ENCODE measurements around the gene KATNBL1.

KATNBL1 gene

DNA sequence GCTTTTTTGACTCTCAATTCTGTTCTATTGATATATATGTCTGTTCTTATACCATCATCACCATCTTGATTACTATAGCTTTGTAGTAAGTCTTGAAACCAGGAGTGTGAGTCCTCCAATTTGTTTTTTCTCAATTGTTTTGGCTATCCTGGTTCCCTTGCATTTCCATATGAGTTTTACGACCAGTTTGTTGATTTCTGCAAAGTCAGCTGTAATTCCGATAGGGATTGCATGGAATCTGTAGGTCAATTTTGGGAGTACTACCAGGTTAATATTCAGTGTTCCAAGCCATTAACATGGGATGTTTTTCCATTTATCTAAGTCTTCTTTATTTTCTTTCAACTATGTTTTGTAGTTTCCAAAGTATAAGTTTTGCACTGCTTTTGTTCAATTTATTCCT is 81.0 kb downstream of the KATNBL1 start:
- Histone ChIP-seq H3K79me2 (ENCODE audit: insufficient read depth, low read depth) (no peaks in the 10 kb centered on the region), H4K20me1 (ENCODE audit: insufficient read depth) (no peaks in the 10 kb centered on the region), H3K27me3 (ENCODE audit: insufficient read depth, low read depth) (no peaks in the 10 kb centered on the region), H3K4me3 (IDR thresholded peaks at IDR 0.05; ENCODE audit: insufficient read depth, low read depth, low read length) (no peak overlapping the region), H3K27ac (no peak overlapping the region), H3K36me3 (ENCODE audit: insufficient read depth) (no peaks in the 10 kb centered on the region), H2AFZ (ENCODE audit: low read depth) (no peak overlapping the region), H3K9ac (no peak overlapping the region), H3K4me2 (no peak overlapping the region), H3K4me1 (ENCODE audit: low read depth, poor library complexity, severe bottlenecking) (no peaks in the 10 kb centered on the region)
- TF ChIP-seq, protein P1, sequence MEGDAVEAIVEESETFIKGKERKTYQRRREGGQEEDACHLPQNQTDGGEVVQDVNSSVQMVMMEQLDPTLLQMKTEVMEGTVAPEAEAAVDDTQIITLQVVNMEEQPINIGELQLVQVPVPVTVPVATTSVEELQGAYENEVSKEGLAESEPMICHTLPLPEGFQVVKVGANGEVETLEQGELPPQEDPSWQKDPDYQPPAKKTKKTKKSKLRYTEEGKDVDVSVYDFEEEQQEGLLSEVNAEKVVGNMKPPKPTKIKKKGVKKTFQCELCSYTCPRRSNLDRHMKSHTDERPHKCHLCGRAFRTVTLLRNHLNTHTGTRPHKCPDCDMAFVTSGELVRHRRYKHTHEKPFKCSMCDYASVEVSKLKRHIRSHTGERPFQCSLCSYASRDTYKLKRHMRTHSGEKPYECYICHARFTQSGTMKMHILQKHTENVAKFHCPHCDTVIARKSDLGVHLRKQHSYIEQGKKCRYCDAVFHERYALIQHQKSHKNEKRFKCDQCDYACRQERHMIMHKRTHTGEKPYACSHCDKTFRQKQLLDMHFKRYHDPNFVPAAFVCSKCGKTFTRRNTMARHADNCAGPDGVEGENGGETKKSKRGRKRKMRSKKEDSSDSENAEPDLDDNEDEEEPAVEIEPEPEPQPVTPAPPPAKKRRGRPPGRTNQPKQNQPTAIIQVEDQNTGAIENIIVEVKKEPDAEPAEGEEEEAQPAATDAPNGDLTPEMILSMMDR (conservative IDR thresholded peaks at IDR 0.05; ENCODE audit: low read depth, low read length), result no peak

DNA sequence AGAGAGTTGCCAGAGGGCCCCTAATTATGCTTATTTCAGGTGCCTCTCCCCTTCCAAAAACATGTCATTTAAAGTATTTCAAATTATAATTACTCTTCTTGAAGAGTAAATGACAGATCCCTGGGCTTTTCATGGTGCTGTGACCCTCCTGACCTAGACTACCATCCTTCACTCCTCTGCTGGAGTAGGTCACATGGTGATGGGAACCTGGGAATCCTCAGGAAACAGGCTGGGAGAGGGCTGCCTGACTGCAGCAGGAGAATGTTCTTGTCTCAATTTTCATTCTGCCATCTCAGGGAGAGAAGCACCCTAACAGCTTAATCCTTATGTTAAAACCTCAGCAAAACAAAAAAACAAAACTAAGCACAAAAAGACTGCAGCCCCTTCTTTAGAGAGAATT is 83.4 kb downstream of the KATNBL1 start:
- Histone ChIP-seq H3K27me3 (ENCODE audit: insufficient read depth, low read depth) (no peaks in the 10 kb centered on the region), H3K79me2 (ENCODE audit: insufficient read depth, low read depth) (no peaks in the 10 kb centered on the region), H3K4me1 (ENCODE audit: low read depth, poor library complexity, severe bottlenecking) (no peaks in the 10 kb centered on the region), H3K9ac (no peak overlapping the region), H2AFZ (ENCODE audit: low read depth) (no peak overlapping the region), H3K36me3 (ENCODE audit: insufficient read depth) (no peaks in the 10 kb centered on the region), H3K27ac (no peak overlapping the region), H3K4me3 (IDR thresholded peaks at IDR 0.05; ENCODE audit: insufficient read depth, low read depth, low read length) (no peak overlapping the region), H4K20me1 (ENCODE audit: insufficient read depth) (no peaks in the 10 kb centered on the region), H3K4me2 (no peak overlapping the region)
- TF ChIP-seq, protein P1 (conservative IDR thresholded peaks at IDR 0.05; ENCODE audit: low read depth, low read length), result no peak

DNA sequence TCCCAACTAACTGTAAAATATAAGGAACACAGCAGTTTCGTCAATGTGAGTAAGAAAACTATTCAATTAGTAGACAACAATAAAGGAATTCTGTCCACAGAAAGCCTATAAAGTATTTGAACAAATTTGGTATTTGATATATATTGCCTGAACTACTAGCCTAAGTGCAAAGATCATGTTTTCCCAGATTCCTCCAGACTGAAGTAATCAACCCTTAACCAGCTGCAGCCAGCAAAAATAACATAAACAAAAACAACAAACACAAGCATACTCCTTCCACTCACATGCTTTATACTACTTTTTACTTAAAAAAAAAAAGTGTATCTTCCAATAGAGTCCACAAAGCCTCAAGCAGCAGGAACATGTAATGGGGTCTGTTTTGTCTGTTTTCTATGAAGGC is 84.0 kb downstream of the KATNBL1 start:
- H3K27ac ChIP-seq, result no peak overlapping the region
- no peaks in the 10 kb centered on the region for H3K4me1 ChIP-seq (ENCODE audit: low read depth, poor library complexity, severe bottlenecking)
- H3K36me3 ChIP-seq (ENCODE audit: insufficient read depth), result no peaks in the 10 kb centered on the region
- no peaks in the 10 kb centered on the region for H3K79me2 ChIP-seq (ENCODE audit: insufficient read depth, low read depth)
- H3K9ac ChIP-seq, result no peak overlapping the region
- TF ChIP-seq, protein P1 (conservative IDR thresholded peaks at IDR 0.05; ENCODE audit: low read depth, low read length), result no peak
- H3K4me3 ChIP-seq (IDR thresholded peaks at IDR 0.05; ENCODE audit: insufficient read depth, low read depth, low read length), result no peak overlapping the region
- H3K27me3 ChIP-seq (ENCODE audit: insufficient read depth, low read depth), result no peaks in the 10 kb centered on the region
- no peaks in the 10 kb centered on the region for H4K20me1 ChIP-seq (ENCODE audit: insufficient read depth)
- H3K4me2 ChIP-seq, result no peak overlapping the region
- no peak overlapping the region for H2AFZ ChIP-seq (ENCODE audit: low read depth)

DNA sequence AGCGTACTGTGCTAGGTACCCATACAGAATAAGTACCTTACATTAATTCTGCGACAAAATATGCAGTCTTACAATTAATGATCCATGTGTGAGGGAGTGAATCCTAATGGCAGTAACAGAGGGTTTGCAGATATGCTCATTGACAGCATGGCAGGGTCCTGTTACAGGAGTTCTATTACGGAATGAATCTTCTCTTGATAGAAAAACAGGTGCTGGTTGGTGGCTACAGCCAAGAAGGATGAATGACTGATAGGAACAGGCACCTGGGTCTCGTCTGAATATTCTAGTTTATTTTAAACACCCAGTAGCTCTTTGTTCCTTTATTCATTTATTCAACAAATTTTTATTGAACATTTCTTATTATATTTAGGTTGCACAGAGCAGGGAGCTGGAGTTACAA is 85.2 kb downstream of the KATNBL1 start:
- H3K9ac ChIP-seq, result no peak overlapping the region
- no peak overlapping the region for H3K27ac ChIP-seq
- no peaks in the 10 kb centered on the region for H3K27me3 ChIP-seq (ENCODE audit: insufficient read depth, low read depth)
- no peaks in the 10 kb centered on the region for H3K4me1 ChIP-seq (ENCODE audit: low read depth, poor library complexity, severe bottlenecking)
- no peak overlapping the region for H3K4me2 ChIP-seq
- no peak overlapping the region for H3K4me3 ChIP-seq (IDR thresholded peaks at IDR 0.05; ENCODE audit: insufficient read depth, low read depth, low read length)
- no peaks in the 10 kb centered on the region for H4K20me1 ChIP-seq (ENCODE audit: insufficient read depth)
- H3K79me2 ChIP-seq (ENCODE audit: insufficient read depth, low read depth), result no peaks in the 10 kb centered on the region
- no peak overlapping the region for H2AFZ ChIP-seq (ENCODE audit: low read depth)
- TF ChIP-seq, protein P1 (conservative IDR thresholded peaks at IDR 0.05; ENCODE audit: low read depth, low read length), result no peak
- H3K36me3 ChIP-seq (ENCODE audit: insufficient read depth), result no peaks in the 10 kb centered on the region
